Activated naive CD4-positive, alpha-beta T cell (primary cell): ENCODE measurements around the gene WDR70.
"Not testable (repeated sequence)": the region's sequence is repeated elsewhere in the genome, so short reads cannot be mapped to it uniquely, and the experiment has no call there.

Source experiments
- DNase-seq, 4 experiments: peaks; one replicate each; lab custom pipeline; 2025; lab: John Stamatoyannopoulos, UW

The WDR70 gene

GRCh38 chr5:37767961-37768360 is 388.8 kb downstream of the WDR70 start:
- DNase-seq: no peak

GRCh38 chr5:37768371-37768770 is 389.3 kb downstream of the WDR70 start:
- DNase-seq: no peak

DNA sequence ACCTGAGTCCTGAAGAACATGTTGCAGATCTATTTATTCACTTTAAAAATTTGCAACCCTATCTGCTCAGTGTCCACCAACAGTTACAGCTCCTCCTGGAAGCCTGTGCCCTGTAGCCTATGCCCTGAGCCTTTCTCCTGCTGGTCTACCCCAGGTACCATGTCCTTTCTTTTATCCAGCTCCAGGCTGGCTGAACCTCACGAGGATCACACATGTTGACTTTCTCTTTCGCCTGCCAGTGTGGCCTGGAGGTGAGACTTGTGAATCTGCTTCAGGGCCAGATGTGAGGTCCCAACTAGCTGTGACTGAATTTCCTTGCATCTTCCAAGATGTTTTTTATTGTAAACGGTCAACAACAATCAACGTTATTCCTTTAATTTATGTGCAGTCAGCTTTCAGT is 390.0 kb downstream of the WDR70 start:
- DNase-seq: no peak

GRCh38 chr5:37769840-37770239 is 390.7 kb downstream of the WDR70 start:
- no peak for DNase-seq

DNA sequence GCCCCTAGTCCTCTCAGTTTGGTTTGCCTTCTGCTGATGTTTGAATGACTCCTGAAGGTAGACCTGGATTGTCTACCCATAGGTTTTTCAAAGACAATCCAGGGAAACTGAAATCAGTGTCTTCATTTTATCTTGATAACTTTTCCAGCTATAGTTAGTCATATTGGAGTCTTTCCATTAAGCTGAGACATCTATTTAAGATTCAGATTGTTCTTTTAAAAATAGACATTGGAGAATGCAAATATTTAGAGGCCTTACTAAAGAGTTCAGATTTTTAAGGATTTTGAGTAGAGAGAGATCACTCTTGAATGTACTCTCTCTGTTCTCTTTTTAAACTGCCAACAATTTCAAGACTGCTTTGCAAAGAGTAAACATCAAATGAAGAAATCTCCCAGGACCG is 391.7 kb downstream of the WDR70 start:
- no peak for DNase-seq

GRCh38 chr5:37771203-37771611 is 392.1 kb downstream of the WDR70 start:
- DNase-seq: no peak

DNA sequence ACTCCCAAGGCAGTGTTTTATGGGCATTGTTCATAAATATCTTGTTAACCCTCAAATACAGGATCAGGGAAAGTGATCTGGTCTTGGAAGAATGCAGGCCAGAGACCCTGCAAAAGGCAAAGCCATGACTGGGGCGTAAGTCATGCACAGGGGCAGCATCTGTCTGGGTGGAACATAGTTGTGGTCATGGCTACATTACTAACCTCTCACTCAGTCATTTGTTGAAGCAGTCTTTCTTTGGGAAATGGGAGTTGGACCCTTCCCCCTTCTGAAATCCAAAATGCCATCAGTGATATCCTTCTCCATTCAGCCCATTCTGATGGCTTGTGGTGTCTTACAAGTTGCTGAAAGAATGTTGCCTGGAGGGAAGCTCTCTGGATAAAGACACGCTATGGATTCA is 392.6 kb downstream of the WDR70 start:
- DNase-seq: no peak

DNA sequence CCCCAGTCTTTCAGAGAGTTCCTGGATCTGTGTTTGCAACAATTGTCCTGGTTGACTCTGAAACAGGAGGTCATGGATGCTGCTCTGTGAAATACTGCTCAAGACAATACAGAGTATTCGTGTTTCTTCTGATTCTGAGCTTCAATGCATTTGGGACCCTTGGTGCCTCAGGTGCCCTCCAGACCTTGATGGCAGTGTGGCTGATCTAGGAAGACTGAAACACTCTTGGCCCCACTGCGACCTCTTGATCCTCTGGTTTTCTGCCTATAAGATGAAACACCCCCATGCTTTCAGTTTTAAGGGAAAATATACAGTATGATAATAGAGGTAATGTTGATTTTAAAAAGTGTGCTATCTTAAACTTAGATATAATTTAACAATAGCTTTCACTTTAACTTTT is 393.1 kb downstream of the WDR70 start:
- DNase-seq: no peak

GRCh38 chr5:37773809-37774208 is 394.7 kb downstream of the WDR70 start:
- no peak for DNase-seq

DNA sequence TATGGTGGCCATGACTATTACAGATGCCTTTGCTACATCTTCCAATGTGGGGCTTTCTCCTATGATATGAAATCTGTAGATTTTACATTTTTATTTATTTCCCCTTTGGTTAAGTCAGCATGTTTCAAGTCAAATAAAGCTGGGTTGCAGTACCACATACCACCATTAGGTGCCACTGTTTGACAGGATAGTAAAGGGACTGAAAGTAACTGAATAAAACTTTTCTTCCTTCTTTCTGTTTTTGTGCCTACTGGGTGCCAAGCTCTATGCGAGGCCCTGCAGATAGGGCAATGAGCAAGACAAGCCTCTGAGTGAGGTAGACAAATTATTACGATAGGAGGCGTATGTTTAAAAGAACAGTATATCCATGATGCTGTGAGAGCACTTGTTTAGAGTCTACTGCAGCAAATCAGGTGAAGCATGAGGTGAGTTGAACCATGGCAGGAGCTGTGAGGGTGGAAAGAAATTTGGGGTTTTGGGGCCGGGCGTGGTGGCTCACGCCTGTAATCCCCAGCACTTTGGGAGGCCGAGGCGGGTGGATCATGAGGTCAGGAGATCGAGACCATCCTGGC is 395.9 kb downstream of the WDR70 start:
- DNase-seq: no peak

GRCh38 chr5:37776826-37777225 is 397.7 kb downstream of the WDR70 start:
- DNase-seq: no peak

- DNase-seq: no peak
Observed at GRCh38 chr5:37777432-37778130, 398.5 kb downstream of the WDR70 start.

- not testable (repeated sequence) for DNase-seq
Observed at GRCh38 chr5:37781409-37781808, 402.3 kb downstream of the WDR70 start.

DNA sequence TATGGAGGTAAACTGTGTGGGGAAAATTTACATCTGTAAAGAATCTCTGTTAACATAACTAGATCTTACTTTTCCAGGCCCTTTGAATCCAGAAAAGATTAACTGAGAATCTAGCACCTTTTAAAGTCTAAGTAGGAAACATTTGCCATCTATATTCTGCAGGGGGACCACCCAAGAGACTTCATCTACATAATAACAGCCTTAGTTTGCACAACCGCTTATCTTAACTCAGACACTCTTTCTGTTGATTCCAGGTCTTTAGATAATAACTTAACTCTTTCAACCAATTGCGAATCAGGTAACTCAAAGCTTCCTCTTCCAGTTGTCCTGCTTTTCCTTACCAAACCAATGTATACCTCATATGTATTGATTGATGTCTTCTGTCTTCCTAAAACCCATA is 407.3 kb downstream of the WDR70 start:
- no peak for DNase-seq

GRCh38 chr5:37786862-37787519 is 407.9 kb downstream of the WDR70 start:
- DNase-seq: no peak

- DNase-seq: no peak
Observed at GRCh38 chr5:37787742-37788141, 408.6 kb downstream of the WDR70 start.

DNA sequence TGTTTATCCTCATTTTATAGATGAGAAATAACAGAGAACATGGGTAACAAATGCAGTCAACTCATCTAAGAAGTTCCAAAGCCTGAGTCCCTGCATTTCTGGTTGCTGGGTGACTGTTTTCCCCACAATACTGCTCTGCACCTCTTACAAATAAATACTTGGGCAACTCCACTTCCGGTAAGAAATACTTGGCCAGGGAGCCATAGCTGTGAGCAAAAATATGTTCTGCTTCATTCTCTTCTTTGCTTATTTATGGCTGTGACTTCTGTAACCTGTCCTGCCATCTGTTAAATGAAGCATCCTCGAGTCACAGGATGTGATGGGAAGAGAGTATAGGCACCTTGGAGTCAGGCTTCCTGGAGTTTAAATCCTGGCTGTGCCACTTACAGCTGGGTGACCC is 410.9 kb downstream of the WDR70 start:
- no peak for DNase-seq

DNA sequence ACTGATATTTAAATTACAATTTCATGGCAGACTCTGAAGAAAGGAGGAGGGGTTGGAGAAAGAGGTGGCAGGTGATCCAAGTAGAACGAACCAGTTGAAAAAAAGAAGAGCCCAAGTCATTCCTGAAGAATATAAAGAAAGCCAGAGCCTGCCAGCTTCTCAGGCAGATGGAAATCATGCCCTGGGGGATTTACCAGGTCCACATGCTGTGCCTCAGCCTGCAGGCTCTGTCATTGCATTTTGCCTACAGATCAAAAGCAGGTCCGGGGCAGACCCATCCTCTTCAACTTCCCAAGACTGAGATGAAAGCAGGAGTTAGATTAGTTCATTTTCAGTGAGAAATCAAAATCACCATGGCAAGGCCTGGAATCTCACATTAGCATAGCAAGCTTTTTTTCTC is 412.2 kb downstream of the WDR70 start:
- DNase-seq: no peak

DNA sequence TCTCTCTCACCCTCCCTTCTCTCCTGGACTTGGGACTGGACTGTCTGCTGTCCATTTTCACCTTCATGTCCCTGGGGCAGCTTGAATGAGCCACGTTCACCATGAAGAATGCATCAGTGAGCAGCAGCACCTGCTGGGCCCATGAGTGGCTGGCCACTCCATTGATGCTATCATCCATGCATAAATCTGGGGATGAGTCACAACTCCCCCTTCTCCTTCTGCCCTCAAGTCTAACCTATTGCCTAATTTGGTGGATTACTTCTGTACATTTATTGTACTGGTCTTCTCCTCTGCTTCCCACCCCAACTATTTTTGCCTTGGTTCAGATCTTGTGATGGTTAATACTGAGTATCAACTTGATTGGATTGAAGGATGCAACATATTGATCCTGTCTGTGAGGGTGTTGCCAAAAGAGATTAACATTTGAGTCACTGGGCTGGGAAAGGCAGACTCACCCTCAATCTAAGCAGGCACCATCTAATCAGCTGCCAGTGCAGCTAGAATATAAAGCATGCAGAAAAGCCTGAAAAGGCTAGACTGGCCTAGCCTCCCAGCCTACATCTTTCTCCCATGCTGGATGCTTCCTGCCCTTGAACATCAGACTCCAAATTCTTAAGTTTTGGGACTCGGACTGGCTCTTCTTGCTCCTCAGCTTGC is 414.0 kb downstream of the WDR70 start:
- no peak for DNase-seq

DNA sequence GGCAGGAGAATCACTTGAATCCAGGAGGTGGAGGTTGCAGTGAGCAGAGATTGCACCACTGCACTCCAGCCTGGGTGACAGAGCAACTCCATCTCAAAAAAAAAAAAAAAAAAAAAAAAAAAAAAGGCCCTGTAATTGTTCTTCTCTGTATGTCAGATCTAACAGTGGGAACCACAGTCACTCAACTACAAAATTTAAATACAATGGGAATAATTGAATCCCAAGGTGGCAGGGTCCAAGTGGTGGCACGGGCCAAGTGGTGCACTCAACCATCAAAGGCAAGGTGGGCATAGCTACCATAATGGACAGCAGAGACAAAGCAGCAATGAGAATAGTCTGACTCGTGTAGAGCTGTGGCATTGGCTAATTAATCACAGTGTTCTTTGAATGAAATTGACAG is 416.2 kb downstream of the WDR70 start:
- DNase-seq: not testable (repeated sequence)

DNA sequence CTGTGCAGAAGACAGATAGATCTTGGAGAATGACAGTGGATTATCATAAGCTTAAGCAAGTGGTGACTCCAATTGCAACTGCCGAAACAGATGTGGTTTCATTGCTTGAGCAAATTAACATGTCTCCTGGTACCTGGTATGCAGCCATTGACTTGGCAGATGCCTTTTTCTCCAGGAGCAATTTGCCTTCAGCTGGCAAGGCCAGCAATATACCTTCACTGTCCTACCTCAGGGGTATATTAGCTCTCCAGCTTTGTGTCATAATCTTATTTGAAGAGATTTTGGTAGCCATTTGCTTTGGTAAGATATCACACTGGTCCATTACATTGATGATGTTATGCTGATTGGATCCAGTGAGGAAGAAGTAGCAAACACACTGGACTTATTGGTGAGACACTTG is 417.3 kb downstream of the WDR70 start:
- not testable (repeated sequence) for DNase-seq

GRCh38 chr5:37799865-37800421 is 420.8 kb downstream of the WDR70 start:
- no peak for DNase-seq

DNA sequence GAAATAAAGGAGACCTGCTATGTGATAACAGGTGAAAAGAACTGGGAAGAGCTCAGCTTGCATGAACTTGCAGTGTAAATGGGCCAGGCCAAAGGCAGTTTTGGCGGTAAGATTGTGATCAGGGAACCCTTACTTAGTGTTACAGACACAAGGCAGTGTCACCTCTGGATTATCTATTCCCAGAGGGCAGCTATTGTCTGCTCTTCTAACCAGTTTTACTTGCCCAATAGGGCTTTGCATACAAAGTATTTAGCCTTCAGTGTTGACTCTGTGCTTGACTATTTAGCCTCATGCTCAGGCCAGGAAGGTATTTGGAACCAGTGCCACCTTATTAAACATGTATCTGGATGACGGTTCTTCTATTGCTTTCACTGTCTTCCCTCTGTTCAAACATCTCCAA is 422.4 kb downstream of the WDR70 start:
- no peak for DNase-seq
